WTC11 (cell line): ENCODE measurements around the gene RPRD1A. TPM values are rescaled to one million over a fixed set of nuclear protein-coding genes. Genes with fewer than 3 reads are reported as not detected.

Source experiments
- ATAC-seq: fragments of 200-7000 bp; cut with Tn5 transposase; 2 replicates; pipeline ENCODE4 v1.10.0; 2021; ENCODE audit warnings: mild to moderate bottlenecking, moderate library complexity
- CTCF ChIA-PET: fragments of 300-600 bp; sonication (Branson Sonifier 250); formaldehyde crosslinking; loops from one replicate; lab custom pipeline; 2021; ENCODE audit warnings: antibody characterized with exemption; lab: Charles Lee
- POLR2A ChIA-PET: fragments of 350-600 bp; sonication (Branson Sonifier 250); formaldehyde crosslinking; loops from one replicate; lab custom pipeline; 2021; ENCODE audit warnings: antibody characterized with exemption; lab: Charles Lee
- DNase-seq: peaks from one replicate; pipeline ENCODE4 v3.0.0; 2021; ENCODE audit warnings: low spot score
- H3K27ac Mint-ChIP-seq: 2 replicates; pipeline ENCODE4 v1.8.0; 2021; ENCODE audit warnings: mixed read lengths
- H3K27me3 Mint-ChIP-seq: 2 replicates; pipeline ENCODE4 v1.8.0; 2021; ENCODE audit warnings: low read depth, mild to moderate bottlenecking, moderate library complexity, mixed read lengths
- H3K36me3 Mint-ChIP-seq: 2 replicates; pipeline ENCODE4 v1.8.0; 2021; ENCODE audit warnings: mixed read lengths
- H3K4me1 Mint-ChIP-seq: 2 replicates; pipeline ENCODE4 v1.8.0; 2022; ENCODE audit warnings: mixed read lengths
- H3K4me3 Mint-ChIP-seq: 2 replicates; pipeline ENCODE4 v1.8.0; 2021; ENCODE audit warnings: mild to moderate bottlenecking, moderate library complexity, mixed read lengths
- H3K9me3 Mint-ChIP-seq: 2 replicates; pipeline ENCODE4 v1.8.0; 2021; ENCODE audit warnings: mixed read lengths
- AR ChIP-seq: fragments of 250-450 bp; sonication (Bioruptor Pico); IDR thresholded peaks from 2 replicates; pipeline ENCODE4 v1.9.0; 2021; ENCODE audit warnings: mild to moderate bottlenecking
- ARID4B ChIP-seq: sonication (generic); formaldehyde crosslinking; IDR thresholded peaks from 2 replicates; pipeline ENCODE4 v1.8.0; 2023; ENCODE audit warnings: missing genetic modification reagents, mild to moderate bottlenecking, borderline replicate concordance
- ATF6 ChIP-seq: sonication (generic); formaldehyde crosslinking; IDR thresholded peaks from 2 replicates; pipeline ENCODE4 v1.8.1; 2023; ENCODE audit warnings: mild to moderate bottlenecking, missing genetic modification reagents
- CBFB ChIP-seq: sonication (generic); formaldehyde crosslinking; IDR thresholded peaks from 2 replicates; pipeline ENCODE4 v1.8.1; 2022; ENCODE audit warnings: mild to moderate bottlenecking, low read depth, missing genetic modification reagents
- CTCF ChIP-seq: fragments of 200-600 bp; IDR thresholded peaks from 2 replicates; pipeline ENCODE4 v1.8.0; 2022; ENCODE audit warnings: antibody characterized with exemption
- E2F5 ChIP-seq: sonication (generic); formaldehyde crosslinking; IDR thresholded peaks from 2 replicates; pipeline ENCODE4 v1.8.1; 2022; ENCODE audit warnings: mild to moderate bottlenecking, moderate library complexity, missing genetic modification reagents
- ETV6 ChIP-seq: sonication (generic); formaldehyde crosslinking; IDR thresholded peaks from 2 replicates; pipeline ENCODE4 v1.8.1; 2022; ENCODE audit warnings: mild to moderate bottlenecking, missing genetic modification reagents
- FOXJ3 ChIP-seq: sonication (generic); formaldehyde crosslinking; IDR thresholded peaks from 2 replicates; pipeline ENCODE4 v1.9.0; 2021; ENCODE audit warnings: missing genetic modification reagents, mild to moderate bottlenecking, borderline replicate concordance
- NR2C2 ChIP-seq: sonication (generic); formaldehyde crosslinking; IDR thresholded peaks from 2 replicates; pipeline ENCODE4 v1.8.0; 2022; ENCODE audit warnings: mild to moderate bottlenecking, missing genetic modification reagents
- USF2 ChIP-seq: sonication (generic); formaldehyde crosslinking; IDR thresholded peaks from 2 replicates; pipeline ENCODE4 v1.8.1; 2023; ENCODE audit warnings: mild to moderate bottlenecking, missing genetic modification reagents, moderate library complexity
- ZNF138 ChIP-seq: sonication (generic); formaldehyde crosslinking; conservative IDR thresholded peaks from 2 replicates; pipeline ENCODE4 v1.8.1; 2022; ENCODE audit warnings: mild to moderate bottlenecking, moderate library complexity, missing genetic modification reagents
- ZNF281 ChIP-seq: sonication (generic); formaldehyde crosslinking; IDR thresholded peaks from 2 replicates; pipeline ENCODE4 v1.8.0; 2023; ENCODE audit warnings: mild to moderate bottlenecking, missing genetic modification reagents
- ZNF396 ChIP-seq: fragments of 250-450 bp; sonication (Bioruptor Pico); IDR thresholded peaks from 2 replicates; pipeline ENCODE4 v1.8.0; 2021; ENCODE audit warnings: mild to moderate bottlenecking, moderate library complexity, borderline replicate concordance
- ZNF416 ChIP-seq: fragments of 250-450 bp; sonication (Bioruptor Pico); IDR thresholded peaks from 2 replicates; pipeline ENCODE4 v1.9.0; 2021; ENCODE audit warnings: mild to moderate bottlenecking, inconsistent platforms
- ZNF425 ChIP-seq: fragments of 250-450 bp; sonication (Bioruptor Pico); conservative IDR thresholded peaks from 2 replicates; pipeline ENCODE4 v1.9.0; 2021; ENCODE audit warnings: mild to moderate bottlenecking
- total RNA-seq: library from RNA; stranded (reverse); gene quantifications from 3 replicates; pipeline ENCODE4 v1.2.3, GENCODE V29; 2021

RPRD1A gene
- total RNA-seq, 1 experiment from 2014 or later = 115 TPM

- Mint-ChIP-seq H3K4me3 (no peak overlapping the region), H3K36me3 (peaks cover 22% of the 10 kb centered on the region)
- no peak for TF ChIP-seq ETV6 (CRISPR knock-in tag)
- TF ChIP-seq CBFB (CRISPR knock-in tag) = no peak
- no peak for TF ChIP-seq ZNF425
- no peak for TF ChIP-seq ARID4B (CRISPR knock-in tag)
- no peak for TF ChIP-seq CTCF
- no peak for TF ChIP-seq ZNF396 (CRISPR knock-in tag)
- TF ChIP-seq ZNF138 (CRISPR knock-in tag) = no peak
- no peak for TF ChIP-seq ZNF281
- TF ChIP-seq ZNF416 = no peak
- TF ChIP-seq ATF6 (CRISPR knock-in tag) = no peak
- TF ChIP-seq FOXJ3 (CRISPR knock-in tag) = no peak
- no peak for TF ChIP-seq NR2C2
- TF ChIP-seq AR (CRISPR knock-in tag) = no peak
- TF ChIP-seq USF2 (CRISPR knock-in tag) = no peak
- no peak for TF ChIP-seq E2F5 (CRISPR knock-in tag)
These were observed 40.8 kb upstream of the RPRD1A start for GRCh38 chr18:36108196-36108595.

More at GRCh38 chr18:36108196-36108595, 40.8 kb upstream of the RPRD1A start:
- H3K9me3 Mint-ChIP-seq = peaks cover 8% of the 10 kb centered on the region
- ChIA-PET CTCF (no interaction called here), POLR2A (no interaction called here)
- DNase-seq (no peak), ATAC-seq (no peak)
- H3K27me3 Mint-ChIP-seq = no peaks in the 10 kb centered on the region; the same call in 1 of the 2 replicates
- no peaks in the 10 kb centered on the region for H3K4me1 Mint-ChIP-seq
- no peak overlapping the region for H3K27ac Mint-ChIP-seq
